ENCODE data around the gene PRAC1. TPM values are rescaled to one million over a fixed set of nuclear protein-coding genes. Genes with fewer than 3 reads are reported as not detected.

The PRAC1 gene
- total RNA-seq, 2 donors from 2014 or later, result not detected

- H3K27ac ChIP-seq, result no peak overlapping the region
- no peak for ATAC-seq
- DNase-seq, result no peak
- no peaks in the 10 kb centered on the region for H3K36me3 ChIP-seq (replicated peaks in 1 of 2; ENCODE audit: insufficient read depth in 1 of 2, low read depth in 2 of 2)
- H3K9me3 ChIP-seq, result no peaks in the 10 kb centered on the region
- H3K27me3 ChIP-seq, result peaks cover 0 to 47% of the 10 kb centered on the region in 2 donors
- intact Hi-C loops (cut with DNase I), result no loop called here
- WGBS, 2 donors, result 15 to 18% methylated on average over 8 of the region's 8 CpGs
- no peak for TF ChIP-seq CTCF (IDR thresholded peaks at IDR 0.05)
- no peak for TF ChIP-seq POLR2A (IDR thresholded peaks at IDR 0.05)
- no peak overlapping the region for H3K4me3 ChIP-seq
- peaks cover 17% of the 10 kb centered on the region for H3K4me1 ChIP-seq
Observed at GRCh38 chr17:48755356-48755755, 33.0 kb upstream of the PRAC1 start.

GRCh38 chr17:48754500-48755261, 32.4 kb upstream of the PRAC1 start:
- TF ChIP-seq POLR2A (IDR thresholded peaks at IDR 0.05) (no peak), CTCF (IDR thresholded peaks at IDR 0.05) (no peak)
- intact Hi-C loops (cut with DNase I), result no loop called here
- Histone ChIP-seq H3K36me3 (replicated peaks in 1 of 2; ENCODE audit: insufficient read depth in 1 of 2, low read depth in 2 of 2) (no peaks in the 10 kb centered on the region), H3K27ac (no peak overlapping the region), H3K9me3 (no peaks in the 10 kb centered on the region), H3K4me1 (peaks cover 17% of the 10 kb centered on the region), H3K27me3 (peaks cover 0 to 54% of the 10 kb centered on the region in 2 donors), H3K4me3 (no peak overlapping the region)
- DNase-seq (no peak), ATAC-seq (no peak)
- WGBS, 2 donors, result 5 to 10% methylated on average over 19 to 52 of the region's 52 CpGs

- H3K4me1 ChIP-seq, result peaks cover 17% of the 10 kb centered on the region
- H3K9me3 ChIP-seq, result no peaks in the 10 kb centered on the region
- TF ChIP-seq CTCF (IDR thresholded peaks at IDR 0.05) (no peak), POLR2A (IDR thresholded peaks at IDR 0.05) (no peak)
- WGBS, 2 donors, result 8 to 12% methylated on average over 21 to 22 of the region's 22 CpGs
- DNase-seq, result no peak
- H3K4me3 ChIP-seq, result no peak overlapping the region
- no peak for ATAC-seq
- intact Hi-C loops (cut with DNase I), result no loop called here
- peaks cover 0 to 54% of the 10 kb centered on the region in 2 donors for H3K27me3 ChIP-seq
- H3K36me3 ChIP-seq (replicated peaks in 1 of 2; ENCODE audit: insufficient read depth in 1 of 2, low read depth in 2 of 2), result no peaks in the 10 kb centered on the region
- no peak overlapping the region for H3K27ac ChIP-seq
Observed at GRCh38 chr17:48753794-48754499, 31.6 kb upstream of the PRAC1 start.

GRCh38 chr17:48752399-48753288, 30.3 kb upstream of the PRAC1 start:
- Histone ChIP-seq H3K4me1 (peaks cover 17% of the 10 kb centered on the region), H3K27ac (no peak overlapping the region), H3K36me3 (replicated peaks in 1 of 2; ENCODE audit: insufficient read depth in 1 of 2, low read depth in 2 of 2) (no peaks in the 10 kb centered on the region), H3K4me3 (no peak overlapping the region), H3K27me3 (peaks cover 0 to 63% of the 10 kb centered on the region in 2 donors), H3K9me3 (no peaks in the 10 kb centered on the region)
- DNase-seq (no peak), ATAC-seq (no peak)
- TF ChIP-seq POLR2A (IDR thresholded peaks at IDR 0.05) (no peak), CTCF (IDR thresholded peaks at IDR 0.05) (no peak)
- 5% methylated on average over 27 to 39 of the region's 43 CpGs for WGBS, 2 donors
- intact Hi-C loops (cut with DNase I), result no loop called here
